Karpas-422 (cell line): Measurements from ENCODE around the gene BEGAIN. TPM values are rescaled to one million over a fixed set of nuclear protein-coding genes. Genes with fewer than 3 reads are reported as not detected.

Experiments used
- DNase-seq: peaks from one replicate; pipeline ENCODE4 v3.0.0-alpha.2; 2015
- H2AFZ ChIP-seq: fragments of 200-600 bp; sonication (generic); 2 replicates; pipeline ENCODE4 v1.6.1; 2014; ENCODE audit warnings: antibody characterized with exemption, low read length, mixed read lengths
- H3K27ac ChIP-seq: fragments of 200-600 bp; sonication (generic); 2 replicates; pipeline ENCODE4 v1.5.1; 2014; ENCODE audit warnings: mild to moderate bottlenecking, low read length, moderate library complexity
- H3K27me3 ChIP-seq: fragments of 200-600 bp; sonication (generic); 2 replicates; pipeline ENCODE4 v1.6.1; 2014; ENCODE audit warnings: low read length, mixed read lengths
- H3K36me3 ChIP-seq: fragments of 200-600 bp; sonication (generic); 2 replicates; pipeline ENCODE4 v1.6.1; 2014; ENCODE audit warnings: low read length, mixed read lengths; ENCODE audit not compliant: insufficient read depth
- H3K4me1 ChIP-seq: fragments of 200-600 bp; sonication (generic); 2 replicates; pipeline ENCODE4 v1.6.1; 2014; ENCODE audit warnings: mild to moderate bottlenecking, low read length, mixed read lengths
- H3K4me2 ChIP-seq: fragments of 200-600 bp; sonication (generic); 2 replicates; pipeline ENCODE4 v1.6.1; 2014; ENCODE audit warnings: low read length, low read depth, mild to moderate bottlenecking; ENCODE audit not compliant: poor library complexity, severe bottlenecking
- H3K4me3 ChIP-seq: fragments of 200-600 bp; sonication (generic); 2 replicates; pipeline ENCODE4 v1.5.1; 2014; ENCODE audit warnings: mild to moderate bottlenecking, antibody characterized with exemption, low read length, mixed read lengths
- H3K79me2 ChIP-seq: fragments of 200-600 bp; sonication (generic); 2 replicates; pipeline ENCODE4 v1.6.1; 2014; ENCODE audit warnings: mild to moderate bottlenecking, low read length, mixed read lengths
- H3K9ac ChIP-seq: fragments of 200-600 bp; sonication (generic); 2 replicates; pipeline ENCODE4 v1.6.0; 2014; ENCODE audit warnings: low read length
- H3K9me2 ChIP-seq: fragments of 200-600 bp; sonication (generic), shearing (Covaris generic); replicated peaks from 2 replicates; pipeline ENCODE4 v1.6.0; 2014; ENCODE audit warnings: mild to moderate bottlenecking, low read length, moderate library complexity; ENCODE audit not compliant: insufficient read depth
- H3K9me3 ChIP-seq: fragments of 300-700, 200-600 bp; sonication (generic); 2 replicates; pipeline ENCODE4 v1.6.1; 2014; ENCODE audit warnings: low read length, mixed read lengths
- H4K20me1 ChIP-seq: fragments of 200-600 bp; sonication (generic); 2 replicates; pipeline ENCODE4 v1.6.1; 2014; ENCODE audit warnings: mild to moderate bottlenecking, antibody characterized with exemption, low read length, low read depth; ENCODE audit not compliant: insufficient read depth
- total RNA-seq: library from RNA; depleted of rRNA; stranded (reverse); fragments of >200 nt; shearing (Covaris generic); gene quantifications from 2 replicates; pipeline ENCODE4 v1.2.3, GENCODE V29; 2014; ENCODE audit warnings: low replicate concordance; rRNA removed

Gene BEGAIN, protein sequence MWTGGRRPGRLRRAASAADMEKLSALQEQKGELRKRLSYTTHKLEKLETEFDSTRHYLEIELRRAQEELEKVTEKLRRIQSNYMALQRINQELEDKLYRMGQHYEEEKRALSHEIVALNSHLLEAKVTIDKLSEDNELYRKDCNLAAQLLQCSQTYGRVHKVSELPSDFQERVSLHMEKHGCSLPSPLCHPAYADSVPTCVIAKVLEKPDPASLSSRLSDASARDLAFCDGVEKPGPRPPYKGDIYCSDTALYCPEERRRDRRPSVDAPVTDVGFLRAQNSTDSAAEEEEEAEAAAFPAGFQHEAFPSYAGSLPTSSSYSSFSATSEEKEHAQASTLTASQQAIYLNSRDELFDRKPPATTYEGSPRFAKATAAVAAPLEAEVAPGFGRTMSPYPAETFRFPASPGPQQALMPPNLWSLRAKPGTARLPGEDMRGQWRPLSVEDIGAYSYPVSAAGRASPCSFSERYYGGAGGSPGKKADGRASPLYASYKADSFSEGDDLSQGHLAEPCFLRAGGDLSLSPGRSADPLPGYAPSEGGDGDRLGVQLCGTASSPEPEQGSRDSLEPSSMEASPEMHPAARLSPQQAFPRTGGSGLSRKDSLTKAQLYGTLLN
- total RNA-seq = 0.47 TPM in 1 of 2 replicates, not detected in the other

DNA sequence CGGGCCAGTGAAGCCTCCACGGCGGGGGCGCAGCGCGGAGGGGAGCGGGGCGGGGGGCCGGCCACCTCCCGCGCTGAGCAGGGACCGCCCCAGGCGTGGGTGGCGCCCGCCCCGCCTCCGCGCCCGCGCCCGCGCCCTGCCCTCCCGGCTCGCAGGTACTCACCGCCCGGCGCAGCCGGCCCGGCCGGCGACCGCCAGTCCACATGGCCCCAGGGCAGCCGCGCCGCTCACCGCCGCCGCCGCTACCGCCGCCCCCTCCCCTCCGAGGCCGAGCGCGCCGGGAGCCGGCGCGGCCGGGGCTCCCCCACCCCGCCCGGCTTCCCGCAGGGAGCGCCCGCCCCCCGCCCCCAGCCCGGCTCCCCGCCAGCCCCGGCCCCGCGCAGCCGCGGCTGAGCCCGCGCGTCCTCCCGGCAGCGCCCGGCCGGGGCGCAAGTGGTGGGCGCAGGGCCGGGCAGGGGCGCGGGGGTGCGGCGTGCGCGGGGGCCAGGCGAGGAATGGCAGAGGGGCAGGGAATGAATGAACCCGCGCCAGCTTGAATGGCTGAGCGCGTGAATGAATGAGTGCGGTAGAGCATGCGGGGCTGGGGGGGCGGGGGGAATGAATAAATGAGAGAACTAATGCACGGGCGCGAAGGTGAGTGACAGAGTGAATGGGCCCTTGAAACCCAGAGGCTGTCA is at the start of gene BEGAIN:
Gene BEGAIN, minus strand, starts transcription at position 332 of the 677 bp plus-strand sequence. Its CDS starts 127 bp downstream, at position 205.
- Histone ChIP-seq H3K4me2 (no peak within 1 kb of the TSS), H3K4me3 (no peak within 1 kb of the TSS), H3K27me3 (no peaks in the 10 kb centered on the region), H3K36me3 (no peaks in the 10 kb centered on the region), H2AFZ (no peak within 1 kb of the TSS), H3K9ac (no peak within 1 kb of the TSS), H3K9me3 (no peaks in the 10 kb centered on the region), H3K79me2 (no peaks in the 10 kb centered on the region), H4K20me1 (no peaks in the 10 kb centered on the region; the same call in 1 of the 2 replicates), H3K4me1 (no peaks in the 10 kb centered on the region), H3K9me2 (no peaks in the 10 kb centered on the region), H3K27ac (no peak within 1 kb of the TSS)
- DNase-seq = no peak

DNA sequence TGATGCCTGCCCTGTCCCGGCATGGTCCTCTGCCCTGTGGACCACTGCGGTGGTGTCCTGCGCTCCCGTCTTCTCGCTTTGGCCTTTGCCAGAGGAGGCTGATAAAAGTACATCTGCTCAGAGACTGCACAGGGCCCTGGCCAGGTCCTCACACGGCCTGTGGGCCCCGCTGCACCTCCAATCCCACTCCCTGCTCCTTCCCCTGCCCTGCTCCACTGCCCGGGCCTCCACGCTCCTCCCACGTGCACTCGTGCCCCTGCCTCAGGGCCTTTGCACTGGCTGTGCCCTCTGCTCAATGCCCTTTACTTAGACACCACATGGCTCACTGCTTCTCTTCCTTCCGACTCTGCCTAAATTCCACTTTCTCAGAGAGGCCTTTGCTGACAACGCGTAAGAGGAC is 49.3 kb upstream of the BEGAIN start:
- H3K4me2 ChIP-seq = no peak overlapping the region
- H3K27me3 ChIP-seq = no peaks in the 10 kb centered on the region
- no peaks in the 10 kb centered on the region for H3K79me2 ChIP-seq
- H2AFZ ChIP-seq = no peak overlapping the region
- no peak overlapping the region for H3K27ac ChIP-seq
- H3K9ac ChIP-seq = no peak overlapping the region
- no peak for DNase-seq
- H4K20me1 ChIP-seq = no peaks in the 10 kb centered on the region
- H3K4me1 ChIP-seq = no peaks in the 10 kb centered on the region
- H3K36me3 ChIP-seq = no peaks in the 10 kb centered on the region
- no peak overlapping the region for H3K4me3 ChIP-seq
- H3K9me3 ChIP-seq = no peaks in the 10 kb centered on the region
- no peaks in the 10 kb centered on the region for H3K9me2 ChIP-seq

DNA sequence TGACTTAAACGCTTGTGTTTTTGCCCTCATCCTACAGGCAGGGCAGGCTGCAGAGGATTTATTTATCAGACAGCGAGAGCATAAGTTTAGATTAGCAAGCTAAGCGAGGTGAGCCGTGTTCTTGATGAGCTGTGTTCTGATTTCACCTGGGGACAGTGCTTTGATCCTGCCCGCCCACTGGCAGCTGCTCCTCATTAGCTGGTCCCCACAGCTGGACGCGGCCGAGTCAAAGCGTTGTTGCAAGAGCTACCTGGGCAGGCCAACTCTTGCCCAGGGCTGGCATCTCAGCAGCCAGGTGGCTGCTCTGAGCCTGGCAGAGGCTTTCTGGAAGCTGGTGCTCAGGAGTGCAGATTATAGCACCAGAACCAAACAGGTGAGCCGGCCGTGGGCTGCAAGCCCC is 46.8 kb upstream of the BEGAIN start:
- H3K27ac ChIP-seq = no peak overlapping the region

DNA sequence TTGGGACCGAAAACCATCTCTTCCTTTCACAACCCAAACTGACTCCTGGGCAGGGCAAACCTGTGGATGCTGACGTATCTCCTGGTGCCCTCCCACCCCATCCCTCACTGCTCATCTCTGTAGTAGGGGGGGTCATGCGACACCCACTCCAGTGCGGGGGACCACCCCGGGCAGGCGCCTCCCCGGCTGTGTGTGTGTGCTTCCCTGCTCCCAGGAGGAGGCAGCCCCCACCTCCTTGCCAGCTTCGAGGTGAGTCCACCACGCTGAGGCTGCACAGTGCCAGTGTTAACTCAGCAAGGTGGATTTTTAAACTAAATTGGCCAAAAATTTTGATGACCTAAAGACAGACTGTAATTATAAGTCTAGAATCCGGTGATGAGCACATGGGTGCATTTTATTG is 46.2 kb upstream of the BEGAIN start:
- H2AFZ ChIP-seq = no peak overlapping the region
- no peak overlapping the region for H3K4me3 ChIP-seq
- H3K9ac ChIP-seq = no peak overlapping the region
- no peaks in the 10 kb centered on the region for H3K27me3 ChIP-seq
- no peaks in the 10 kb centered on the region for H3K36me3 ChIP-seq
- no peaks in the 10 kb centered on the region for H4K20me1 ChIP-seq
- H3K4me1 ChIP-seq = no peaks in the 10 kb centered on the region
- H3K27ac ChIP-seq = no peak overlapping the region
- no peaks in the 10 kb centered on the region for H3K79me2 ChIP-seq
- H3K9me3 ChIP-seq = no peaks in the 10 kb centered on the region
- no peaks in the 10 kb centered on the region for H3K9me2 ChIP-seq
- no peak overlapping the region for H3K4me2 ChIP-seq
- no peak for DNase-seq

More for the DNA sequence above, 46.8 kb upstream of the BEGAIN start:
- Histone ChIP-seq H3K36me3 (no peaks in the 10 kb centered on the region), H3K4me1 (no peaks in the 10 kb centered on the region), H4K20me1 (no peaks in the 10 kb centered on the region), H3K4me2 (no peak overlapping the region), H3K79me2 (no peaks in the 10 kb centered on the region), H3K4me3 (no peak overlapping the region), H2AFZ (no peak overlapping the region), H3K27me3 (no peaks in the 10 kb centered on the region), H3K9me2 (no peaks in the 10 kb centered on the region), H3K9me3 (no peaks in the 10 kb centered on the region), H3K9ac (no peak overlapping the region)
- no peak for DNase-seq

DNA sequence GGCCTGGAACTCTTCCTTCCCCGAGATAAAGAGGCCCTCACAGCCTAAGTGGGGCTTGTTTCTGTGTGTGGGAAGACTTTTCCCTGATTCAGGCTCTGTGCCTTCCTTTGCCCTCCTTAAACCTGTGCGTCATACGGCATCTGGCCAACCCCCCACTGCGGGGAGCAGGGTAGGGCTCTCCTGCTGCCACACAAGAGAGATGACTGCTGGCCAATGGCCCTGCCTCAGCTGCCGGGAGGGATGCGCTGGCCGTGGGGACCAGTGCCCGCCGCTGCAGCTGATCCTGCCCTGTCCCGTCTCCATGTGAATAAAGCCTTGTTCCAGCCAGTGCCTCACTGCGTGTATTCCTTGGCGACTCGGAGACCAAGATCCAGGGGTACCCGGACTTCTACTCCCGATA is 42.5 kb upstream of the BEGAIN start:
- Histone ChIP-seq H3K9ac (no peak overlapping the region), H3K27me3 (no peaks in the 10 kb centered on the region), H2AFZ (no peak overlapping the region)

DNA sequence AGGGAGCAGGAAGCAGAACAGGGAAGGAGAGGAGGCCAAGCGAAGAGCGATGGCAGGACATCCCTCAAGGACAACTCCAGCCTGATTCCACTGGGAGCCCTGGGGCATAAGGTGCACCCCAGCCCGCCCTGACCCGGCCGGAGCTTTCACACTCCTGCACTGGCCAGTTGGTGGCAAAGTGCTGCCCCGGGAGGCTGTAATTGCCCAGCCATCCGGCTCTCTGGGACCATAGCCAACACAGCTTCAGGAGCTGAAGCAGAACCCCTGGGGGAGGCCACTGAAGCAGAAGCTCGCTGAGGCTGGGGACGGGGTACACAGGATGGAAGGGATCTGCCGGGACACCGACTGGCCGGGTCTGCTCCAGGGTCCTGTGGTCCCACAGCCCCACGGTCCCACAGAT is 41.9 kb upstream of the BEGAIN start:
- no peak overlapping the region for H2AFZ ChIP-seq
- H3K36me3 ChIP-seq = no peaks in the 10 kb centered on the region
- H3K27ac ChIP-seq = no peak overlapping the region
- H3K9me2 ChIP-seq = no peaks in the 10 kb centered on the region
- H3K27me3 ChIP-seq = no peaks in the 10 kb centered on the region
- H4K20me1 ChIP-seq = no peaks in the 10 kb centered on the region
- H3K4me1 ChIP-seq = no peaks in the 10 kb centered on the region
- no peak overlapping the region for H3K4me3 ChIP-seq
- H3K79me2 ChIP-seq = no peaks in the 10 kb centered on the region
- no peak overlapping the region for H3K9ac ChIP-seq
- no peaks in the 10 kb centered on the region for H3K9me3 ChIP-seq
- DNase-seq = no peak
- no peak overlapping the region for H3K4me2 ChIP-seq

More for the DNA sequence above, 42.5 kb upstream of the BEGAIN start:
- Histone ChIP-seq H3K9me2 (no peaks in the 10 kb centered on the region), H3K79me2 (no peaks in the 10 kb centered on the region), H3K36me3 (no peaks in the 10 kb centered on the region), H3K4me3 (no peak overlapping the region), H3K4me2 (no peak overlapping the region), H3K27ac (no peak overlapping the region), H4K20me1 (no peaks in the 10 kb centered on the region), H3K9me3 (no peaks in the 10 kb centered on the region), H3K4me1 (no peaks in the 10 kb centered on the region)
- no peak for DNase-seq

DNA sequence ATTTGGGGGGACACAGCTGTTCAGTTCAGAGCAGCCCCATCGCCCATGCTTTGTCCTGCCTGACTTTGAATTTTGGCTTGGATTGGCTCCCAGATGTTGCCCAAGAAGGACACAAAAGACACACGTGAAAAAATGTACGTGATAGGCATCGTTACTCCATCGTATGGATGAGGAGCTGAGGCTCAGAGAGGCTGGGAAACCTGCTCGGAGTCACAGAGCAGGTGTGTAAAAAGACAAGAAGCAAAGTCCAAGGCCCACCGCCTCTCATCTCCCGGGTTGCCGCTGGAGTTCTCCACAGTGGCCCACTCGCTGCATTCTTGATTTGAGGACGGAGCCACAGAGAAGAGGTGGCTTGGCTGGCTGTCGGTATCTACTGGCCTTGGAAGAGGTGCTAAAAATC is 41.0 kb upstream of the BEGAIN start:
- Histone ChIP-seq H2AFZ (no peak overlapping the region), H3K27me3 (no peaks in the 10 kb centered on the region)

DNA sequence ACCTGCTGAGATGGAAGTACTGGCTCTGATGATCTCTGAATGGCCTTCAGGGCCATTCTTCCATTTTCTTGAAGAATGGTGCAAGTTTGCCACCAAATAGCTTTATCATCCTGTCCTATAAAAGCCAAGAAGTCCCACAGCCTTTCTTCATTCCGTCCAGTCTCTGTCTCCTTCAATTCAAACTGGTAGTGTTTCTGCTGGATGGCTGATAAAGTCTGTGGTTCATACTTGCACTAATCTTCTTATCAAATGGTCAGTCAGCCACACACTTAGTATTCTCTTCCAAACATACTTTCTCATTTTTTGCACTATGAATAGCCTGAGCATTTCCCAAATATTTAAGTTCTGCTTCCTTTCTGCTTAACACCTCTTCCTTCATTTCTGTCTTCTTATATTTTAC is 39.4 kb upstream of the BEGAIN start:
- Histone ChIP-seq H3K4me2 (no peak overlapping the region), H3K79me2 (no peaks in the 10 kb centered on the region), H3K27me3 (no peaks in the 10 kb centered on the region), H3K9ac (no peak overlapping the region), H3K36me3 (no peaks in the 10 kb centered on the region), H4K20me1 (no peaks in the 10 kb centered on the region), H3K27ac (no peak overlapping the region), H2AFZ (no peak overlapping the region), H3K4me3 (no peak overlapping the region), H3K9me3 (no peaks in the 10 kb centered on the region), H3K4me1 (no peaks in the 10 kb centered on the region), H3K9me2 (no peaks in the 10 kb centered on the region)
- DNase-seq = no peak

More for the DNA sequence above, 41.0 kb upstream of the BEGAIN start:
- Histone ChIP-seq H3K9me3 (no peaks in the 10 kb centered on the region), H3K4me1 (no peaks in the 10 kb centered on the region), H4K20me1 (no peaks in the 10 kb centered on the region), H3K27ac (no peak overlapping the region), H3K9ac (no peak overlapping the region), H3K4me2 (no peak overlapping the region), H3K9me2 (no peaks in the 10 kb centered on the region), H3K79me2 (no peaks in the 10 kb centered on the region), H3K4me3 (no peak overlapping the region), H3K36me3 (no peaks in the 10 kb centered on the region)
- DNase-seq = no peak
